ENCODE results near the gene SLC17A1. TPM values are rescaled to one million over a fixed set of nuclear protein-coding genes. Genes with fewer than 3 reads are reported as not detected.

The SLC17A1 gene
- total RNA-seq, 1 donor from 2014 or later: not detected

- Mint-ChIP-seq H3K4me3 (no peak overlapping the region), H3K36me3 (ENCODE audit: low read depth) (peaks cover 6% of the 10 kb centered on the region), H3K9me3 (peaks cover 12% of the 10 kb centered on the region), H3K27me3 (ENCODE audit: insufficient read depth) (peaks cover 2% of the 10 kb centered on the region), H3K27ac (no peak overlapping the region), H3K4me1 (ENCODE audit: low read depth) (peaks cover 33% of the 10 kb centered on the region)
- intact Hi-C loops (cut with micrococcal nuclease): no loop called here
- DNase-seq (ENCODE audit: low spot score): no peak
These were observed 30.3 kb upstream of the SLC17A1 start for GRCh38 chr6:25862199-25862598.

- peaks cover 15% of the 10 kb centered on the region for H3K4me1 Mint-ChIP-seq (ENCODE audit: low read depth)
- intact Hi-C loops (cut with micrococcal nuclease): no loop called here
- H3K4me3 Mint-ChIP-seq: no peak overlapping the region
- no peaks in the 10 kb centered on the region for H3K27me3 Mint-ChIP-seq (ENCODE audit: insufficient read depth)
- H3K36me3 Mint-ChIP-seq (ENCODE audit: low read depth): no peaks in the 10 kb centered on the region
- H3K9me3 Mint-ChIP-seq: no peaks in the 10 kb centered on the region
- H3K27ac Mint-ChIP-seq: no peak overlapping the region
- DNase-seq (ENCODE audit: low spot score): no peak
These were observed 20.9 kb upstream of the SLC17A1 start for GRCh38 chr6:25852756-25853155.

- no peak overlapping the region for H3K4me3 Mint-ChIP-seq
- no peak overlapping the region for H3K27ac Mint-ChIP-seq
- no peaks in the 10 kb centered on the region for H3K36me3 Mint-ChIP-seq (ENCODE audit: low read depth)
These were observed 20.1 kb upstream of the SLC17A1 start for GRCh38 chr6:25851961-25852360.

GRCh38 chr6:25844518-25844917 lies 12.7 kb upstream of the SLC17A1 start:
- no peak overlapping the region for H3K4me3 Mint-ChIP-seq
- no peak for DNase-seq (ENCODE audit: low spot score)
- no peaks in the 10 kb centered on the region for H3K36me3 Mint-ChIP-seq (ENCODE audit: low read depth)
- no peaks in the 10 kb centered on the region for H3K9me3 Mint-ChIP-seq
- intact Hi-C loops (cut with micrococcal nuclease): loop anchor here (5.0 kb wide), 1 partner anchor 118 kb away; the partner anchor contains the start of gene TRIM38
- no peak overlapping the region for H3K27ac Mint-ChIP-seq
- peaks cover 2% of the 10 kb centered on the region for H3K27me3 Mint-ChIP-seq (ENCODE audit: insufficient read depth)
- no peaks in the 10 kb centered on the region for H3K4me1 Mint-ChIP-seq (ENCODE audit: low read depth)

More at GRCh38 chr6:25851961-25852360, 20.1 kb upstream of the SLC17A1 start:
- DNase-seq (ENCODE audit: low spot score): no peak
- Mint-ChIP-seq H3K4me1 (ENCODE audit: low read depth) (peaks cover 13% of the 10 kb centered on the region), H3K27me3 (ENCODE audit: insufficient read depth) (no peaks in the 10 kb centered on the region), H3K9me3 (no peaks in the 10 kb centered on the region)
- intact Hi-C loops (cut with micrococcal nuclease): no loop called here

GRCh38 chr6:25842526-25842925 lies 10.7 kb upstream of the SLC17A1 start:
- DNase-seq (ENCODE audit: low spot score): no peak
- H3K27ac Mint-ChIP-seq: no peak overlapping the region
- intact Hi-C loops (cut with micrococcal nuclease): loop anchor here (1.0 to 5.0 kb wide), 3 partner anchors 13 to 120 kb away; partner anchors contain the start of gene TRIM38
- H3K9me3 Mint-ChIP-seq: no peaks in the 10 kb centered on the region
- H3K27me3 Mint-ChIP-seq (ENCODE audit: insufficient read depth): peaks cover 2% of the 10 kb centered on the region
- no peaks in the 10 kb centered on the region for H3K4me1 Mint-ChIP-seq (ENCODE audit: low read depth)
- H3K4me3 Mint-ChIP-seq: no peak overlapping the region
- no peaks in the 10 kb centered on the region for H3K36me3 Mint-ChIP-seq (ENCODE audit: low read depth)

GRCh38 chr6:25835442-25836283 lies 3.8 kb upstream of the SLC17A1 start:
- DNase-seq (ENCODE audit: low spot score): no peak
- H3K4me1 Mint-ChIP-seq (ENCODE audit: low read depth): no peaks in the 10 kb centered on the region
- H3K9me3 Mint-ChIP-seq: no peaks in the 10 kb centered on the region
- intact Hi-C loops (cut with micrococcal nuclease): no loop called here
- peaks cover 2% of the 10 kb centered on the region for H3K27me3 Mint-ChIP-seq (ENCODE audit: insufficient read depth)
- no peak overlapping the region for H3K27ac Mint-ChIP-seq
- no peaks in the 10 kb centered on the region for H3K36me3 Mint-ChIP-seq (ENCODE audit: low read depth)
- no peak overlapping the region for H3K4me3 Mint-ChIP-seq

- no peak for DNase-seq (ENCODE audit: low spot score)
- H3K27me3 Mint-ChIP-seq (ENCODE audit: insufficient read depth): peaks cover 2% of the 10 kb centered on the region
- no peak overlapping the region for H3K27ac Mint-ChIP-seq
- peaks cover 2% of the 10 kb centered on the region for H3K4me1 Mint-ChIP-seq (ENCODE audit: low read depth)
- no peaks in the 10 kb centered on the region for H3K9me3 Mint-ChIP-seq
- intact Hi-C loops (cut with micrococcal nuclease): no loop called here
- H3K36me3 Mint-ChIP-seq (ENCODE audit: low read depth): no peaks in the 10 kb centered on the region
- no peak overlapping the region for H3K4me3 Mint-ChIP-seq
These were observed 3.1 kb upstream of the SLC17A1 start for GRCh38 chr6:25834950-25835349.

GRCh38 chr6:25833136-25833535 lies 1.3 kb upstream of the SLC17A1 start:
- Mint-ChIP-seq H3K27ac (no peak overlapping the region), H3K4me1 (ENCODE audit: low read depth) (peaks cover 11% of the 10 kb centered on the region), H3K27me3 (ENCODE audit: insufficient read depth) (peaks cover 2% of the 10 kb centered on the region), H3K4me3 (no peak overlapping the region), H3K36me3 (ENCODE audit: low read depth) (no peaks in the 10 kb centered on the region), H3K9me3 (no peaks in the 10 kb centered on the region)
- intact Hi-C loops (cut with micrococcal nuclease): no loop called here
- DNase-seq (ENCODE audit: low spot score): no peak

DNA sequence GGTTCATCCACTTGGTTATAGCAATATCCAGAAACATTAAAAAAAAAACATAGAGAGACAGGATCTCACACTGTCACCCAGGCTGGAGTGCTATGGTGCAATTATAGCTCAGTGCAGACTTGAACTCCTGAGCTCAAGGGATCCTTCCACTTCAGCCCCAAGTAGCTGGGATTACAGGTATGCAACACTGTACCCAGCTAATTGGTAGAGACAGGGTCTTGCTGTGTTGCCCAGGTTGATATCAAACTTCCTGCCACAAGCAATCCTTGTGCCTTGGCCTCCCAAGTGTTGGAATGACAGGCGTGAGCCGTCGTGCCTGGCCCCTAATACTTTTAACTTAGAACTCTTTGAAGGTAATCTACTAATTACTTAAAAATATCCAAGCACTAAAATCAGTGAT lies 818 bp upstream of the SLC17A1 start:
- Mint-ChIP-seq H3K27ac (no peak overlapping the region), H3K9me3 (no peaks in the 10 kb centered on the region), H3K36me3 (ENCODE audit: low read depth) (no peaks in the 10 kb centered on the region), H3K27me3 (ENCODE audit: insufficient read depth) (peaks cover 2% of the 10 kb centered on the region), H3K4me1 (ENCODE audit: low read depth) (peaks cover 11% of the 10 kb centered on the region), H3K4me3 (no peak overlapping the region)
- intact Hi-C loops (cut with micrococcal nuclease): no loop called here
- no peak for DNase-seq (ENCODE audit: low spot score)

GRCh38 chr6:25832307-25832662 lies 433 bp upstream of the SLC17A1 start:
- Mint-ChIP-seq H3K4me1 (ENCODE audit: low read depth) (peaks cover 11% of the 10 kb centered on the region), H3K27ac (no peak overlapping the region), H3K4me3 (no peak overlapping the region), H3K36me3 (ENCODE audit: low read depth) (no peaks in the 10 kb centered on the region), H3K9me3 (no peaks in the 10 kb centered on the region), H3K27me3 (ENCODE audit: insufficient read depth) (peaks cover 2% of the 10 kb centered on the region)
- no peak for DNase-seq (ENCODE audit: low spot score)
- intact Hi-C loops (cut with micrococcal nuclease): no loop called here

DNA sequence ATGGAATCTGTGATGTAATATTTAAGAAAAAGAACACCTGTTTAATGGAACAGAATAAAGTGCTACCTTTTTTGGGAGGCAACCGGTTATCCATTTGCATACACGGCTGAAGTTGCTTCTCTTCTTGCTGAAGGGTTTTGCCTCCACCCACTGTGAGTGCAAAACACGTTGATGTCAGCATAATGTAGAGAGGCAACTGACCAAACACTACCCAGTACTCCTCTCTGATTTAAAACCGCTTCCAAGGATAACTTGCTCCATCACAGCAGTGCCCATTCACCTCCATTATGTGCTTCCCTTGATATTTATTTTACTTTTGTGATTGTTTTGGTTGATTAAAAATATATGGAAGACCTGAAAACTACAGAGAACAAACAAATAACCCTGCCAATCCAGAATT lies 1.4 kb downstream of the SLC17A1 start:
- no peak overlapping the region for H3K27ac Mint-ChIP-seq
- intact Hi-C loops (cut with micrococcal nuclease): no loop called here

GRCh38 chr6:25829375-25829774 lies 2.5 kb downstream of the SLC17A1 start:
- peaks cover 5% of the 10 kb centered on the region for H3K27me3 Mint-ChIP-seq (ENCODE audit: insufficient read depth)
- peaks cover 7% of the 10 kb centered on the region for H3K9me3 Mint-ChIP-seq
- no peaks in the 10 kb centered on the region for H3K36me3 Mint-ChIP-seq (ENCODE audit: low read depth)
- peaks cover 11% of the 10 kb centered on the region for H3K4me1 Mint-ChIP-seq (ENCODE audit: low read depth)
- no peak for DNase-seq (ENCODE audit: low spot score)
- H3K4me3 Mint-ChIP-seq: no peak overlapping the region
- intact Hi-C loops (cut with micrococcal nuclease): loop anchor here (1.0 to 10.0 kb wide), 4 partner anchors 8 to 133 kb away; partner anchors contain the start of genes SLC17A3 and TRIM38
- H3K27ac Mint-ChIP-seq: no peak overlapping the region

More for the DNA sequence above, 1.4 kb downstream of the SLC17A1 start:
- Mint-ChIP-seq H3K9me3 (peaks cover 7% of the 10 kb centered on the region), H3K27me3 (ENCODE audit: insufficient read depth) (peaks cover 1% of the 10 kb centered on the region), H3K4me1 (ENCODE audit: low read depth) (peaks cover 11% of the 10 kb centered on the region), H3K4me3 (no peak overlapping the region), H3K36me3 (ENCODE audit: low read depth) (no peaks in the 10 kb centered on the region)
- no peak for DNase-seq (ENCODE audit: low spot score)

- peaks cover 7% of the 10 kb centered on the region for H3K9me3 Mint-ChIP-seq
These were observed 10.5 kb downstream of the SLC17A1 start for GRCh38 chr6:25821341-25821740.

More at GRCh38 chr6:25821341-25821740, 10.5 kb downstream of the SLC17A1 start:
- H3K27ac Mint-ChIP-seq: no peak overlapping the region
- intact Hi-C loops (cut with micrococcal nuclease): loop anchor here (1.0 to 10.0 kb wide), 2 partner anchors 8 to 53 kb away; partner anchors contain the start of gene SLC17A3
- peaks cover 5% of the 10 kb centered on the region for H3K4me1 Mint-ChIP-seq (ENCODE audit: low read depth)
- peaks cover 15% of the 10 kb centered on the region for H3K27me3 Mint-ChIP-seq (ENCODE audit: insufficient read depth)
- no peak for DNase-seq (ENCODE audit: low spot score)
- no peaks in the 10 kb centered on the region for H3K36me3 Mint-ChIP-seq (ENCODE audit: low read depth)
- H3K4me3 Mint-ChIP-seq: no peak overlapping the region

All from activated T-helper 1 cell treated with anti-CD3 and anti-CD28 coated beads, Interleukin-12 subunit alpha, Interleukin-12 subunit beta, Interleukin-2, Interleukin-4 antibody, amounts not matched to agents 30 ng/mL and 10 ng/mL and 1 ng/mL, durations not matched to agents 14 hours and 24 hours and 36 hours (primary cell).